Tibial nerve (tissue), 4 donors: ENCODE measurements around the gene MIER1.

Experiments used
- EP300 ChIP-seq, 2 donors: sonication (generic); formaldehyde crosslinking; IDR thresholded peaks; one replicate each; pipeline ENCODE4 v1.6.1; 2017; ENCODE audit warnings: antibody characterized with exemption in 2 of 2, mild to moderate bottlenecking in 1 of 2
- TF ChIP-seq, protein P1 (sequence below), 5 experiments: fragments of 200-600 bp in 3 of 5; fragments of 450-650 bp in 2 of 5; sonication (generic) in 3 of 5; IDR thresholded peaks; one replicate each; pipeline ENCODE4 v1.5.1; 2016 to 2019; ENCODE audit warnings: antibody characterized with exemption in 5 of 5, mild to moderate bottlenecking in 3 of 5, moderate library complexity in 2 of 5

GRCh38 chr1:66978201-66978600, 53.4 kb downstream of the MIER1 start:
- TF ChIP-seq, protein P1, sequence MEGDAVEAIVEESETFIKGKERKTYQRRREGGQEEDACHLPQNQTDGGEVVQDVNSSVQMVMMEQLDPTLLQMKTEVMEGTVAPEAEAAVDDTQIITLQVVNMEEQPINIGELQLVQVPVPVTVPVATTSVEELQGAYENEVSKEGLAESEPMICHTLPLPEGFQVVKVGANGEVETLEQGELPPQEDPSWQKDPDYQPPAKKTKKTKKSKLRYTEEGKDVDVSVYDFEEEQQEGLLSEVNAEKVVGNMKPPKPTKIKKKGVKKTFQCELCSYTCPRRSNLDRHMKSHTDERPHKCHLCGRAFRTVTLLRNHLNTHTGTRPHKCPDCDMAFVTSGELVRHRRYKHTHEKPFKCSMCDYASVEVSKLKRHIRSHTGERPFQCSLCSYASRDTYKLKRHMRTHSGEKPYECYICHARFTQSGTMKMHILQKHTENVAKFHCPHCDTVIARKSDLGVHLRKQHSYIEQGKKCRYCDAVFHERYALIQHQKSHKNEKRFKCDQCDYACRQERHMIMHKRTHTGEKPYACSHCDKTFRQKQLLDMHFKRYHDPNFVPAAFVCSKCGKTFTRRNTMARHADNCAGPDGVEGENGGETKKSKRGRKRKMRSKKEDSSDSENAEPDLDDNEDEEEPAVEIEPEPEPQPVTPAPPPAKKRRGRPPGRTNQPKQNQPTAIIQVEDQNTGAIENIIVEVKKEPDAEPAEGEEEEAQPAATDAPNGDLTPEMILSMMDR (IDR thresholded peaks at IDR 0.05) = no peak
- TF ChIP-seq EP300 (IDR thresholded peaks at IDR 0.05) = no peak
